Fibroblast of the conjunctiva (primary cell): Measurements from ENCODE around the gene TCIRG1.
A peak's percentile ranks its signal among the peaks of the same experiment; 100 is the strongest.

ENCODE experiments used
- DNase-seq: peaks from one replicate; pipeline ENCODE4 v3.0.0-alpha.2; 2010; ENCODE audit warnings: low read depth

Gene TCIRG1

GRCh38 chr11:68017980-68018729, 20.7 kb upstream of the TCIRG1 start:
- no peak for DNase-seq

DNA sequence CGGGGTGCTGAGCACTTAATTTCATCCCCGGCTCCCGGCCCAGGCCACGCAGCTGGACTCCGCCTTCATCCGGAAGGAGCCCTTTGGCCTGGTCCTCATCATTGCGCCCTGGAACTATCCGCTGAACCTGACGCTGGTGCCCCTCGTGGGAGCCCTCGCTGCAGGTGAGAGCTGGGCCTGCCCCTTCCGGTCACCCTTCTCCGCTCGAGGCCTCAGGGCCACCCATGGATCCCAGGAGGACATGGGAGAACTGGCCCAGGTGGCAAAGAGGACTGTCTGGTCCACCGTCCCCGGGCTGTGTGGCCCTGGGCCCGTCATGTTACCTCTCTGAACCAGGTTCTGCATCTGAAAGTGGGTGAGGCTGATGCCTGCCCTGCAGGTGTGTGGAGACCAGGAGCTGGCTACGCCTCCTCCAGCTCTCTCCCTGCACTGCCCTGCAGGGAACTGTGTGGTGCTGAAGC, 20.1 kb upstream of the TCIRG1 start:
- DNase-seq = no peak

DNA sequence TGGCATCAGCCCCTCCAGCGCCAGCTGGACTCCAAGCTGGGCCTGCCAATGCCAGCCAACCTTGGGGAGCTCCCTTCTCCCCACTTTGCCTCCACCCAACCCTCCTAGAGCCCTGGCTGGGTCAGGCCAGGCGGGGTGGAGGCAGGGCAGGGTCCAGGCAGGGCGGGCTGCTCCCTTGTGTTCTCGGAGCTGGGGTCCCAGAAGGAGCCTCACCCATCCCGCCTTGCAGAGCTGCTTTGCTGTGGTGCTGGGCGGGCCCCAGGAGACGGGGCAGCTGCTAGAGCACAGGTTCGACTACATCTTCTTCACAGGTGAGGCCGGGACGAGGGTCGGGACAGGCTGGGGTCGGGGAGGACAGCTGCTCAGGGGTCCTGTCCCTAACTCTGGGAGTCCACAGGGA, 19.3 kb upstream of the TCIRG1 start:
- no peak for DNase-seq

- no peak for DNase-seq
Measured at GRCh38 chr11:68020575-68020974, 18.2 kb upstream of the TCIRG1 start.

DNA sequence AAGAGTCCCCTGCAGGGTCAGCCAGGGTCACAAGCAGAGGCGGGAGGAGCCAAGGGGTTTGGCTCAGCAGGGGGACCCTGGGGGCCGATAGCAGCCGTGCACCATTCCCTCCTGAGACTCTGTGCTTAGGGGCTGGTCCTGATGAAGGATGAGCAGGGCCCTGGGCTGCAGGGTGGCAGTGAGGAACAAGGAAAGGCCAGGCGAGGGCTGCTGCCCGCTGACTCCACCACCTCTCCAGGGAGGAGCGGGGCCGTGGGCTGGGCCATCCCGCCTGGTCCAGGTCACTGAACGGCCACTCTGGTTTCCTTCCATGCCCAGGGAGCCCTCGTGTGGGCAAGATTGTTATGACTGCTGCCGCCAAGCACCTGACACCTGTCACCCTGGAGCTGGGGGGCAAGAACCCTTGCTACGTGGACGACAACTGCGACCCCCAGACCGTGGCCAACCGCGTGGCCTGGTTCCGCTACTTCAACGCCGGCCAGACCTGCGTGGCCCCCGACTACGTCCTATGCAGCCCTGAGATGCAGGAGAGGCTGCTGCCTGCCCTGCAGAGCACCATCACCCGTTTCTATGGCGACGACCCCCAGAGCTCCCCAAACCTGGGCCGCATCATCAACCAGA, 17.5 kb upstream of the TCIRG1 start:
- no peak for DNase-seq

DNA sequence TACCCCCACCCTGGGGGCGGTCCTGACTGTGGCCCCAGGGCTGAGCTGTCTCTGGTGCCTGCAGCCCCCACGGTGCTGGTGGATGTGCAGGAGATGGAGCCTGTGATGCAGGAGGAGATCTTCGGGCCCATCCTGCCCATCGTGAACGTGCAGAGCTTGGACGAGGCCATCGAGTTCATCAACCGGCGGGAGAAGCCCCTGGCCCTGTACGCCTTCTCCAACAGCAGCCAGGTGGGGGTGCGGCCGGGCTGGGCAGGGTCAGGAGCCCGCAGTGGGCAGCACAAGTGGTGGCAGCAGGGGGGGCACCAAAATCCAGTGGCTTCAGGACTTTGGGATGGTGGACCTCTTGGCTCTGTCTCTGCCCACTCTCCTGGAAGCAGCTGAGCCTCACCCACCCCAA, 16.3 kb upstream of the TCIRG1 start:
- DNase-seq = no peak

DNA sequence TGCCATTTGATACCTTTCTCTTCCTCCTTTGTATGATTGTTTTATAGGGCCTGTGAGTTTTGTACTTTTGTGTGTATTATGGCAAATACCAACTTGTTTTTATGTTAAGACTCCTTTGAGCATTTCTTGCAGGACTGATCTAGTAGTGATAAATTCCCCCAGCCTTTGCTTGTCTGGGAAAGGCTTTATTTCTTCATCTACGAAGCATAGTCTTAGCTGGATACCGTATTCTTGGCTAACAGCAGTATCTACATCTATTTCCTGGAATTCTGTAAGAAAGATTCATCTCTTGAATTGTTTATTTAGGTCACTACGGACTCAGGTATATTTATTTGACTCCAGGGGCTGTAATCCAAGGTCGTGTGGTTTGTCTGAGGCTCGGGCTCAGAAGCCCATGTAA, 14.3 kb upstream of the TCIRG1 start:
- DNase-seq = no peak

DNA sequence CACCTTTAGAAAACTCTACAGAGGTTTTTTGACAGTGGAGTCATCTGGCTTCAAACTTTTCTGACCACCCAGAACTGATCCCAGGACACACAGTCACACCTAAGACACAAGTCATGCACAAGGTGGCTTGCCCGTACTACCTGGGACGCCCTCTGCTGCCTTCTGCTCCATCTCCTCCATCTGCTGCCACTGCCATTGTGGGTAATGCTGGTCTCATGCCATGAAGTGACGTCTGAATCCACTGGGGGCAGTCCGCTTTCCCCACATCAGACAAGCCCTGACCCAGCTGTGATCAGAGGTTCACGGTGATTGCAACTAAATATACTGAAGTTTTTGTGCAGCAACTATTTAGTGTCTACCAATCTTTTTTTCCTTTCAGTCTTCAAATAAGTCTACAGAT, 13.8 kb upstream of the TCIRG1 start:
- DNase-seq = no peak

- no peak for DNase-seq
Measured at GRCh38 chr11:68026391-68027105, 12.3 kb upstream of the TCIRG1 start.

DNA sequence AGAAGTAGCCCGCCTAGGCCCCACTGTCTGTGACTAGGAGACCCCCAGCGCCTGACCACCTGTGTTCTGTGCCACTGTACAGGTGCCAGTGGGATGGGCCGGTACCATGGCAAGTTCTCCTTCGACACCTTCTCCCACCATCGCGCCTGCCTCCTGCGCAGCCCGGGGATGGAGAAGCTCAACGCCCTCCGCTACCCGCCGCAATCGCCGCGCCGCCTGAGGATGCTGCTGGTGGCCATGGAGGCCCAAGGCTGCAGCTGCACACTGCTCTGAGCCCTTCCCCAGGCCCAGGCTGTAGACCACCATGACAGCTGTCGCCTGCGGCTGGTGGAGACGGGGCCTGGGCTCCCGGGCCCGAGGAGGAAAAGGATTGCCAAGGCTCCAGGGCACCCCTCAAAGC, 11.2 kb upstream of the TCIRG1 start:
- DNase-seq = no peak

DNA sequence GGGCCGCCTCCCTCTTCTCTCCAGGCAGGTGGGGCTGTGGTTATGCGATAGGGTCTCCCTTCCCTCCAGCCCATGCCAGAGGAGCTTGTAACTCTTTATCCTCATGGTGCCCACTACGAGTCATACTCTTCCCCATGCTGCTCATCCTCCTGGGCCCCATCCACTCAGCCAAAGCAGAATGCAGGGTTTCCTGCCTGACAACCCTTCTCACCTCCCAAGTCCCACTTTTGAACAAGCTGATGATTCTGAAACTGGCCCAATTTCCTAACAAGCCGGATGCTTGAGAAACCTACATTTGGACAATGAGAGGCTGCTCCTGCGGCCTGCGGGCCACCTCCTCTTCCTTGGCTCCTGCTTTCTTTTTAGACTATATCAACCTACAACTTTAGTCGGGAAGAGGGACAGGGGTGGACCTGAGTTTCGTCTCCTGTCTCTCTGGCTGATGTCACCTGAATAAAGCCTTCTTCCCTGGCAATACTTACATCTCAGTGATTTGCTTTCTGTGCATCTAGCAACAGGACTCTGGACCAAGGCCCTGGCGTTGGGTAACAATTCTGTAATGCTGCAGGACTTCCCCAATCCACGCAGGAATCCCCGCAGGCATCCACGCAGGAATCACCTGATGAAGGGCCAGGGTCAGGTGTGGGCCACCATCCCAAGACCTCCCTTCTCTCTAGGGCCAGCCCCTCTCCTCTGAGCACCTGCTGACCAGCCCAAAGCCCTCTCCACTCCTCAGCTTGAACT, 9.9 kb upstream of the TCIRG1 start:
- DNase-seq = no peak

- DNase-seq = peak; percentile 98
Measured at GRCh38 chr11:68030318-68031143, 8.3 kb upstream of the TCIRG1 start, which contains the start of gene NDUFS8. Gene NDUFS8, plus strand, starts transcription at chr11:68030681. Its CDS starts 1,471 bp downstream, at chr11:68032152.

GRCh38 chr11:68031144-68031464, 7.7 kb upstream of the TCIRG1 start:
- no peak for DNase-seq

DNA sequence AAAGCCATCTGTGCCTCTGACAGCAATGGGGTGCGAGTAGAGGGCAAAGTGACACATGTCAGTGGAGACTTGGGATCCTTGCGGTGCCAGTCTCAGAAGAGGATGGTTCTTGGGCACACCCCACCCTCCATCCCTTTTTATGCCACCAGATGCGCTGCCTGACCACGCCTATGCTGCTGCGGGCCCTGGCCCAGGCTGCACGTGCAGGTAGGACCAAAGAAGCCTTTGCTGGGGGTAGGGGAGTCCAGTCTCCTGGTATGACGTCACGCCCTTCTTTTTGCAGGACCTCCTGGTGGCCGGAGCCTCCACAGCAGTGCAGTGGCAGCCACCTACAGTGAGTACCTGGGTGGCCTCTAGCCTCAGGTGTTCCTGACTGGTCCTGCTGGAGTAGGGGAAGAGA, 6.8 kb upstream of the TCIRG1 start:
- DNase-seq = no peak

DNA sequence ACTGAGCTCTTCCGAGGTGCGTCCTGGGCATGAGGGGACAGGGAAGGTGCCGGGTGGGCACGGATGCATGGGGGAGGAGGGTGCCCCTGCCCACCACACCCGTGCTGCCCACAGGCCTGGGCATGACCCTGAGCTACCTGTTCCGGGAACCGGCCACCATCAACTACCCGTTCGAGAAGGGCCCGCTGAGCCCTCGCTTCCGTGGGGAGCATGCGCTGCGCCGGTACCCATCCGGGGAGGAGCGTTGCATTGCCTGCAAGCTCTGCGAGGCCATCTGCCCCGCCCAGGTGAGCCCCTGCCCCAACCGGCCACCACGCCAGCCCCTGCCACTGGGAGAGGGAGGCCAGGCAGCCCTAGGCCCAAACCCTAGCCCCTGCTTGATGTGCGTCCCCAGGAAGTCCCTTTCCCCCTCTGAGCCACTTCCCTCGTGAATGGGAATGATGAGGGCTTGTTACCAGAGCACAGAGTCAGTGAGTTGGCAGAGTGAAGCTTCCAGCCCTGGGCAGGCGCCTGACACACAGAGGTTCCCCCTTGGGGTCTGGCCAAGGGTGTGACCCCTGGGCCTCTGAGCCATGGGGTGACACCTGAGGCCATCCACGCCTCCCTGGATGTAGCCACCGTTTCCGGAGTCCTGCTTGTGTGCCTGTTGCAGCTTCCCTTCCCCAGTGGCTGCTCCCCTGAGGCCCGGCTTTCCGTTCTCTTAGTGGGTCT, 5.7 kb upstream of the TCIRG1 start:
- no peak for DNase-seq

GRCh38 chr11:68033708-68034045, 5.1 kb upstream of the TCIRG1 start:
- DNase-seq = no peak

- DNase-seq = no peak
Measured at GRCh38 chr11:68035266-68035876, 3.5 kb upstream of the TCIRG1 start.

GRCh38 chr11:68036141-68036716, 2.6 kb upstream of the TCIRG1 start:
- DNase-seq = no peak

DNA sequence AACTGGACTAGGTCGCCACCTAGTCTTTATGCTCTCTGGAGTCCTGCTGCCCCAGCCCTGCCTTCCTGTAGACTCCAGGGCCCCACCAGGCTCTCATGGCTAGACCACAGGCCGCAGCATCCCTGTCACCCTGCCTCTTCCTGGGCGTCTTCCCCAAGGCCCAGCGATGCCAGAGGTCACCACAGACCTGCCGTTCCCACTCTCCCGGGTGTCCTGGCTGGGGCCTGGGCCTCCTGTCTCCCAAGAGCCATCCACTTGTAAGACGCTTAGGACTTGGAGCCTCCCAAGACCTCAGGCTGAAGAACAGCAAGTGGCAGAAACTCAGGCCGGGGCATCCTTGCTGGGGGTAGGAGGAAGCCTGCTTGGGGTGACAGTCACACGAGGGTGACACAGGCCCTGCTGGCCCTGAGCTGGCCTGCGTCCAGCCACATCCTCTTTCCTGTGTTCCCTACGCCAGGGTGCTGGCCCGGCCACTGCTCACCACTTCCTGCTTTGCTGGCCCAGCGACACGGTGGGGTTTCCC, 2.0 kb upstream of the TCIRG1 start:
- DNase-seq = no peak
